ENCODE measurements around the gene USP32.

DNA sequence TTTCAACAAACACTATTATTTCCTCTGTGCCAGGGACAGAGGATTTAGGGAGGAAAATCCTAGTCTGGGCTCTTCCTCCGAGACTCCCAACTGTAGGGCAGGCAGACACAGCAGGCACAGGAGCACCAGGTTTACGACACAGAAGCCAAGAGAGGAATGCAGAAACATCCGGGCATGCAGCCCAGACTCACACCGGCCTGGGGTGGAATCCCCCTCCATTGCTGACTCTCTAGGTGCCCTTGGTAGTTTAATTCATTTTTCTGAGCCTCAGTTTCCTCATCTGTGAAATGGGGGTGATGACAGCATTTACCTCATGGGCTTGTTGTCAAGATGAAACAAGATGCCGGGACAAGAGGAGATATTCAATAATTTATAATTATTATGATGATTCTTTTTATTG lies 227.2 kb downstream of the USP32 start:
- TF ChIP-seq, protein P1, sequence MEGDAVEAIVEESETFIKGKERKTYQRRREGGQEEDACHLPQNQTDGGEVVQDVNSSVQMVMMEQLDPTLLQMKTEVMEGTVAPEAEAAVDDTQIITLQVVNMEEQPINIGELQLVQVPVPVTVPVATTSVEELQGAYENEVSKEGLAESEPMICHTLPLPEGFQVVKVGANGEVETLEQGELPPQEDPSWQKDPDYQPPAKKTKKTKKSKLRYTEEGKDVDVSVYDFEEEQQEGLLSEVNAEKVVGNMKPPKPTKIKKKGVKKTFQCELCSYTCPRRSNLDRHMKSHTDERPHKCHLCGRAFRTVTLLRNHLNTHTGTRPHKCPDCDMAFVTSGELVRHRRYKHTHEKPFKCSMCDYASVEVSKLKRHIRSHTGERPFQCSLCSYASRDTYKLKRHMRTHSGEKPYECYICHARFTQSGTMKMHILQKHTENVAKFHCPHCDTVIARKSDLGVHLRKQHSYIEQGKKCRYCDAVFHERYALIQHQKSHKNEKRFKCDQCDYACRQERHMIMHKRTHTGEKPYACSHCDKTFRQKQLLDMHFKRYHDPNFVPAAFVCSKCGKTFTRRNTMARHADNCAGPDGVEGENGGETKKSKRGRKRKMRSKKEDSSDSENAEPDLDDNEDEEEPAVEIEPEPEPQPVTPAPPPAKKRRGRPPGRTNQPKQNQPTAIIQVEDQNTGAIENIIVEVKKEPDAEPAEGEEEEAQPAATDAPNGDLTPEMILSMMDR (IDR thresholded peaks at IDR 0.05; ENCODE audit: low read depth, low read length, missing input control): no peak
- TF ChIP-seq EGR1 (IDR thresholded peaks at IDR 0.05; ENCODE audit: low read depth in 2 of 2) (no peak), TAF1 (conservative IDR thresholded peaks at IDR 0.05) (no peak), NR2F2 (IDR thresholded peaks at IDR 0.05) (no peak), YY1 (IDR thresholded peaks at IDR 0.05) (no peak), RAD21 (IDR thresholded peaks at IDR 0.05) (no peak), SP1 (IDR thresholded peaks at IDR 0.05) (no peak), GABPA (IDR thresholded peaks at IDR 0.05 in 1 of 2, conservative IDR thresholded peaks at IDR 0.05 in 1 of 2) (no peak)
- TF ChIP-seq, protein P2, sequence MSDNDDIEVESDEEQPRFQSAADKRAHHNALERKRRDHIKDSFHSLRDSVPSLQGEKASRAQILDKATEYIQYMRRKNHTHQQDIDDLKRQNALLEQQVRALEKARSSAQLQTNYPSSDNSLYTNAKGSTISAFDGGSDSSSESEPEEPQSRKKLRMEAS (IDR thresholded peaks at IDR 0.05): no peak
- TF ChIP-seq, protein P3, sequence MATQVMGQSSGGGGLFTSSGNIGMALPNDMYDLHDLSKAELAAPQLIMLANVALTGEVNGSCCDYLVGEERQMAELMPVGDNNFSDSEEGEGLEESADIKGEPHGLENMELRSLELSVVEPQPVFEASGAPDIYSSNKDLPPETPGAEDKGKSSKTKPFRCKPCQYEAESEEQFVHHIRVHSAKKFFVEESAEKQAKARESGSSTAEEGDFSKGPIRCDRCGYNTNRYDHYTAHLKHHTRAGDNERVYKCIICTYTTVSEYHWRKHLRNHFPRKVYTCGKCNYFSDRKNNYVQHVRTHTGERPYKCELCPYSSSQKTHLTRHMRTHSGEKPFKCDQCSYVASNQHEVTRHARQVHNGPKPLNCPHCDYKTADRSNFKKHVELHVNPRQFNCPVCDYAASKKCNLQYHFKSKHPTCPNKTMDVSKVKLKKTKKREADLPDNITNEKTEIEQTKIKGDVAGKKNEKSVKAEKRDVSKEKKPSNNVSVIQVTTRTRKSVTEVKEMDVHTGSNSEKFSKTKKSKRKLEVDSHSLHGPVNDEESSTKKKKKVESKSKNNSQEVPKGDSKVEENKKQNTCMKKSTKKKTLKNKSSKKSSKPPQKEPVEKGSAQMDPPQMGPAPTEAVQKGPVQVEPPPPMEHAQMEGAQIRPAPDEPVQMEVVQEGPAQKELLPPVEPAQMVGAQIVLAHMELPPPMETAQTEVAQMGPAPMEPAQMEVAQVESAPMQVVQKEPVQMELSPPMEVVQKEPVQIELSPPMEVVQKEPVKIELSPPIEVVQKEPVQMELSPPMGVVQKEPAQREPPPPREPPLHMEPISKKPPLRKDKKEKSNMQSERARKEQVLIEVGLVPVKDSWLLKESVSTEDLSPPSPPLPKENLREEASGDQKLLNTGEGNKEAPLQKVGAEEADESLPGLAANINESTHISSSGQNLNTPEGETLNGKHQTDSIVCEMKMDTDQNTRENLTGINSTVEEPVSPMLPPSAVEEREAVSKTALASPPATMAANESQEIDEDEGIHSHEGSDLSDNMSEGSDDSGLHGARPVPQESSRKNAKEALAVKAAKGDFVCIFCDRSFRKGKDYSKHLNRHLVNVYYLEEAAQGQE (IDR thresholded peaks at IDR 0.05): no peak
